Fibroblast of lung (primary cell): ENCODE measurements around the gene RFNG. TPM values are rescaled to one million over a fixed set of nuclear protein-coding genes. Genes with fewer than 3 reads are reported as not detected.
A peak's percentile ranks its signal among the peaks of the same experiment; 100 is the strongest.

Experiments used
- DNase-seq, 2 donors: peaks; one replicate each; pipeline versions ENCODE4 v3.0.0 to v3.0.0-alpha.2; 2010; ENCODE audit warnings: low read depth in 2 of 2
- H2AFZ ChIP-seq: 2 replicates; pipeline ENCODE4 v1.5.1; 2012; ENCODE audit warnings: low read length, control low read depth, inconsistent platforms
- H3K27ac ChIP-seq: 2 replicates; pipeline ENCODE4 v1.5.1; 2011; ENCODE audit warnings: low read length, control low read depth; ENCODE audit not compliant: insufficient read depth
- H3K27me3 ChIP-seq: 2 replicates; pipeline ENCODE4 v1.5.1; 2011; ENCODE audit warnings: mild to moderate bottlenecking, low read length; ENCODE audit not compliant: control insufficient read depth, insufficient read depth
- H3K36me3 ChIP-seq: 2 replicates; pipeline ENCODE4 v1.5.1; 2011; ENCODE audit warnings: low read length; ENCODE audit not compliant: control insufficient read depth, insufficient read depth
- H3K4me1 ChIP-seq: 2 replicates; pipeline ENCODE4 v1.5.1; 2011; ENCODE audit warnings: low read length; ENCODE audit not compliant: control insufficient read depth, insufficient read depth; ENCODE audit errors: extremely low read depth
- H3K4me2 ChIP-seq: 2 replicates; pipeline ENCODE4 v1.5.1; 2011; ENCODE audit warnings: low read length, control low read depth; ENCODE audit not compliant: insufficient read depth; ENCODE audit errors: extremely low read depth
- H3K4me3 ChIP-seq, 4 experiments: fragments of 200-600 bp in 1 of 4; sonication (generic) in 1 of 4; replicated peaks in 1 of 4; 2 replicates each; pipeline ENCODE4 v1.5.1; 2011 to 2016; ENCODE audit warnings: low read length in 4 of 4, low read depth in 3 of 4, mild to moderate bottlenecking in 3 of 4, control low read depth in 2 of 4, inconsistent platforms in 1 of 4, mixed read lengths in 1 of 4; ENCODE audit not compliant: insufficient read depth in 1 of 4; ENCODE audit errors: control extremely low read depth in 1 of 4
- H3K79me2 ChIP-seq: 2 replicates; pipeline ENCODE4 v1.5.1; 2012; ENCODE audit warnings: mild to moderate bottlenecking, low read length, inconsistent platforms; ENCODE audit not compliant: control insufficient read depth, insufficient read depth
- H3K9ac ChIP-seq: 2 replicates; pipeline ENCODE4 v1.5.1; 2011; ENCODE audit warnings: mild to moderate bottlenecking, low read length, control low read depth; ENCODE audit not compliant: insufficient read depth
- H3K9me3 ChIP-seq: 2 replicates; pipeline ENCODE4 v1.5.1; 2012; ENCODE audit warnings: low read depth, low read length; ENCODE audit not compliant: control insufficient read depth, insufficient read depth
- H4K20me1 ChIP-seq: 2 replicates; pipeline ENCODE4 v1.5.1; 2011; ENCODE audit warnings: low read length; ENCODE audit not compliant: control insufficient read depth, insufficient read depth; ENCODE audit errors: extremely low read depth
- CTCF ChIP-seq, 2 donors: IDR thresholded peaks in 1 of 2; conservative IDR thresholded peaks in 1 of 2; 1 replicate in 1 of 2; 2 replicates in 1 of 2; pipeline ENCODE4 v1.5.1; 2011 to 2012; ENCODE audit warnings: low read length in 2 of 2, control low read depth in 1 of 2, inconsistent platforms in 1 of 2, low read depth in 1 of 2, mild to moderate bottlenecking in 1 of 2
- EZH2 ChIP-seq: IDR thresholded peaks from 2 replicates; pipeline ENCODE4 v1.5.1; 2012; ENCODE audit warnings: low read length, control low read depth, mild to moderate bottlenecking; ENCODE audit errors: missing control alignments
- polyA plus RNA-seq, 2 donors: library from polyadenylated mRNA; depleted of rRNA in 1 of 2; stranded (reverse) in 1 of 2; unstranded in 1 of 2; fragments of >200 nt; gene quantifications; 2 replicates each; pipeline ENCODE4 v1.2.1, GENCODE V29; 2011 to 2012; ENCODE audit warnings: missing spikeins in 1 of 2
- total RNA-seq: library from RNA; depleted of rRNA; stranded (reverse); fragments of >200 nt; gene quantifications from 2 replicates; pipeline ENCODE4 v1.2.1, GENCODE V29; 2014

Gene RFNG
- total and polyA plus RNA-seq, 2 donors (not counting 1 experiment from before 2014, with no cell fraction given): 14.5 to 48.9 TPM

GRCh38 chr17:82063424-82064415, 12.1 kb upstream of the RFNG start:
- peaks cover 31% of the 10 kb centered on the region for H3K36me3 ChIP-seq
- H3K4me3 ChIP-seq: peak overlapping the region in 1 of 4 experiments; percentile 79

GRCh38 chr17:82062984-82063368, 11.4 kb upstream of the RFNG start:
- Histone ChIP-seq H3K4me1 (no peaks in the 10 kb centered on the region), H3K36me3 (peaks cover 36% of the 10 kb centered on the region), H3K79me2 (peaks cover 12% of the 10 kb centered on the region), H2AFZ (no peak overlapping the region), H3K4me3 (no peak overlapping the region), H3K27me3 (no peaks in the 10 kb centered on the region), H3K27ac (no peak overlapping the region), H3K9ac (no peak overlapping the region), H4K20me1 (no peaks in the 10 kb centered on the region), H3K4me2 (no peak overlapping the region), H3K9me3 (no peaks in the 10 kb centered on the region)
- TF ChIP-seq EZH2 (no peak), CTCF (conservative IDR thresholded peaks at IDR 0.05 in 1 of 2, IDR thresholded peaks at IDR 0.05 in 1 of 2; ENCODE audit: low read depth in 1 of 2, low read length in 2 of 2) (no peak)
- no peak for DNase-seq

More at GRCh38 chr17:82063424-82064415, 12.1 kb upstream of the RFNG start:
- H3K27ac ChIP-seq: no peak overlapping the region
- no peak for DNase-seq
- H3K27me3 ChIP-seq: no peaks in the 10 kb centered on the region
- H3K9ac ChIP-seq: no peak overlapping the region
- peaks cover 12% of the 10 kb centered on the region for H3K79me2 ChIP-seq
- no peaks in the 10 kb centered on the region for H3K4me1 ChIP-seq
- H4K20me1 ChIP-seq: no peaks in the 10 kb centered on the region
- H3K4me2 ChIP-seq: peak overlapping the region; percentile 97
- H2AFZ ChIP-seq: no peak overlapping the region
- H3K9me3 ChIP-seq: no peaks in the 10 kb centered on the region
- TF ChIP-seq EZH2 (no peak), CTCF (conservative IDR thresholded peaks at IDR 0.05 in 1 of 2, IDR thresholded peaks at IDR 0.05 in 1 of 2; ENCODE audit: low read depth in 1 of 2, low read length in 2 of 2) (no peak)

- no peak overlapping the region for H3K9ac ChIP-seq
- H3K9me3 ChIP-seq: no peaks in the 10 kb centered on the region
- H3K4me2 ChIP-seq: no peak overlapping the region
- no peak overlapping the region for H2AFZ ChIP-seq
- no peak for DNase-seq
- no peak overlapping the region for H3K4me3 ChIP-seq
- H3K79me2 ChIP-seq: peaks cover 12% of the 10 kb centered on the region
- no peak for TF ChIP-seq EZH2
- TF ChIP-seq CTCF (conservative IDR thresholded peaks at IDR 0.05 in 1 of 2, IDR thresholded peaks at IDR 0.05 in 1 of 2; ENCODE audit: low read depth in 1 of 2, low read length in 2 of 2): no peak
- H3K4me1 ChIP-seq: no peaks in the 10 kb centered on the region
- no peak overlapping the region for H3K27ac ChIP-seq
- peaks cover 36% of the 10 kb centered on the region for H3K36me3 ChIP-seq
- no peaks in the 10 kb centered on the region for H3K27me3 ChIP-seq
- no peaks in the 10 kb centered on the region for H4K20me1 ChIP-seq
Observed at GRCh38 chr17:82062076-82062983, 10.7 kb upstream of the RFNG start.
